BLaER1 treated with 17β-estradiol and CSF1 and Interleukin-3, amounts not matched to agents 10 nM and 100 nM (cell line): ENCODE results near the gene SPIRE2.
A peak's percentile ranks its signal among the peaks of the same experiment; 100 is the strongest.

Experiments used
- H3K27ac ChIP-seq, 11 experiments: shearing (Covaris generic); formaldehyde crosslinking; 2 replicates each; pipeline ENCODE4 v1.8.1; 2022
- H3K27me3 ChIP-seq, 11 experiments: shearing (Covaris generic); formaldehyde crosslinking; 2 replicates each; pipeline ENCODE4 v1.8.1; 2022
- H3K36me3 ChIP-seq, 11 experiments: shearing (Covaris generic); formaldehyde crosslinking; 2 replicates each; pipeline ENCODE4 v1.8.1; 2022
- H3K4me1 ChIP-seq, 10 experiments: shearing (Covaris generic); formaldehyde crosslinking; 2 replicates each; pipeline ENCODE4 v1.8.1; 2022
- H3K4me2 ChIP-seq, 11 experiments: shearing (Covaris generic); formaldehyde crosslinking; 2 replicates each; pipeline ENCODE4 v1.8.1; 2022
- H3K4me3 ChIP-seq, 10 experiments: shearing (Covaris generic); formaldehyde crosslinking; 2 replicates each; pipeline ENCODE4 v1.8.1; 2022
- H3K9ac ChIP-seq, 11 experiments: shearing (Covaris generic); formaldehyde crosslinking; 2 replicates each; pipeline ENCODE4 v1.8.1; 2022
- H3K9me3 ChIP-seq, 11 experiments: shearing (Covaris generic); formaldehyde crosslinking; replicated peaks in 1 of 11; 2 replicates each; pipeline ENCODE4 v1.8.1; 2022
- H4K20me1 ChIP-seq, 11 experiments: shearing (Covaris generic); formaldehyde crosslinking; 2 replicates each; pipeline ENCODE4 v1.8.1; 2022
- Cebpa-rat ChIP-seq, 11 experiments: shearing (Covaris generic); IDR thresholded peaks; 2 replicates each; pipeline ENCODE4 v1.8.1; 2022

SPIRE2 gene

DNA sequence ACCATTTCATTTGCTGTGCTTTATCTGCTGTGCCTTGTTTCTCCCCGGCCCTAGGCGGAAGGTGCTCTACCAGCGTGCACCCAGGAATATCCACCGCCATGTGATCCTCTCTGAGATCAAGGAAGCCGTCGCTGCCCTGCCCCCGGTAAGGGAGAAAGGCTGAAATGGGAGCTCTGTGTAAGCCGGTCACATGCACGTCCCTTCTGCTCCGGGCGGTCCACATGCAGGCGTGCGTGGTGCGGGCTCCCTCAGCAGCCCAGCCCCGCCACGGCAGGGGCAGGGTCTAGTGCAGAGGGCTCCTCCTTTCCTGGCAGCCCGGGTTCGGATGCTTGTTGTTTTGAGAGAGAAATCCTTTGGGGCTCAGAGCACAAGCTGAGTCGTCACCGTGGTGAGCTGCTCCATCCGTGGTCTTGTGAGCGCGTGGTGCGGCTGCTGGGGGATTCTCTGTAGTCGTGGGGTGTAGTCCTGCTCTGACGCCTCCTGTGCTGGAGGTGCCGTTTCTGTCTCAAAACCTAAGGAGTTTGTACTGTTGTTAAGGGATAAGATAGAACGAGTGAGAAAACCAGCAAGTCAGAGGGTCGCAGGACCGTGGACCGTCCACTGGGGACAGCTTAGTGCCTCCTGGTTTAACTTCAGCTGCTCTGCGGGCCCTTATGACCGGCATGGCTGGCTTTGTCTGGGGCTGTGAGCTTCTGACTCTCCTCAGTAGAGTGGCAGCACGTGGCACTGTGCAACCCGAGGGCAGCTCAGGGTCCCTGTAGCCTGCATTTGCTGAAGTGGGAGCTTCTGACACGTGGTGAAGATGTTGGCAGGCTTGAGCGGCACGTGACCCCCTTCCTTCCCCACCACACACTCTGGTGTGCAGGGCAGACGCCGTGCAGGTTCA lies 78.1 kb downstream of the SPIRE2 start:
- H4K20me1 ChIP-seq, result peaks cover 24 to 74% (median 62%) of the 10 kb centered on the region in 11 experiments; a peak in 19 of 22 replicates
- H3K9me3 ChIP-seq, result peaks cover 0 to 23% (median 13%) of the 10 kb centered on the region in 11 experiments; a peak in 17 of 22 replicates
- no peak overlapping the region for H3K4me3 ChIP-seq
- peak overlapping the region in 3 of 11 experiments; percentile 4 to 30 (median 29); a peak in 4 of 22 replicates for H3K4me2 ChIP-seq
- no peak overlapping the region for H3K9ac ChIP-seq
- H3K4me1 ChIP-seq, result peaks cover 7 to 40% (median 26%) of the 10 kb centered on the region in 10 experiments
- peaks cover 74 to 82% (median 78%) of the 10 kb centered on the region in 11 experiments for H3K36me3 ChIP-seq
- no peaks in the 10 kb centered on the region for H3K27me3 ChIP-seq
- TF ChIP-seq Cebpa-rat (IDR thresholded peaks at IDR 0.05), result no peak
- H3K27ac ChIP-seq, result peak overlapping the region in 3 of 11 experiments; percentile 10 to 36 (median 19); a peak in 2 of 22 replicates

DNA sequence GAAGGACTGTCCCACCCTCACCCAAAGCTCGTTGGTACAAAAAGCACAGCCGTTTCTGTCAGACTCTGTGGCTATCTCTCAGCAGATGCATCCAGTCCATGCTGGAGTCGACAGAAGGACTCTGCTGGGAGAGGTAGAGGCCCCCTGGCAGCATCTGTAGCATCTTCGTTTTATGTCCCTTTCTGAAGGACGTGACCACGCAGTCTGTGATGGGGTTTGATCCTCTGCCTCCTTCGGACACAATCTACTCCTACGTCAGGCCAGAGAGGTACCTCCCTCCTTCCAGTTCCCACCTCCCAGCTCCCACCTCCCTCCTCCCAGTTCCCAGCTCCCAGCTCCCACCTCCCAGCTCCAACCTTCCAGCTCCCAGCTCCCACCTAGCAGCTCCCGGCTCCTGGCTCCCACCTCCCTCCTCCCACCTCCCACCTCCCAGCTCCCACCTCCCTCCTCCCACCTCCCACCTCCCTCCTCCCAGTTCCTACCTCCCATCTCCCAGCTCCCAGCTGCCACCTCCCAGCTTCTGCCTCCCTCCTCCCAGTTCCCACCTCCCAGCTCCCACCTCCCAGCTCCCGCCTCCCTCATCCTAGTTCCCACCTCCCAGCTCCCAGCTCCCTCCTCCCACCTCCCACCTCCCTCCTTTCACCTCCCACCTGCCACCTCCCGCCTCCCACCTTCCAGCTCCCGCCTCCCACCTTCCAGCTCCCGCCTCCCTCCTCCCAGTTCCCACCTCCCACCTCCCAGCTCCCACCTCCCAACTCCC lies 79.0 kb downstream of the SPIRE2 start:
- Histone ChIP-seq H3K4me1 (peaks cover 9 to 42% (median 27%) of the 10 kb centered on the region in 10 experiments), H3K36me3 (peaks cover 80 to 90% (median 86%) of the 10 kb centered on the region in 11 experiments), H3K4me3 (no peak overlapping the region), H3K4me2 (no peak overlapping the region), H3K27me3 (no peaks in the 10 kb centered on the region), H3K9me3 (peaks cover 0 to 23% (median 13%) of the 10 kb centered on the region in 11 experiments; a peak in 17 of 22 replicates), H3K27ac (peak overlapping the region in 1 of 11 experiments; percentile 36; a peak in 1 of 22 replicates), H3K9ac (no peak overlapping the region), H4K20me1 (peaks cover 27 to 82% (median 70%) of the 10 kb centered on the region in 11 experiments; a peak in 19 of 22 replicates)
- no peak for TF ChIP-seq Cebpa-rat (IDR thresholded peaks at IDR 0.05)

GRCh38 chr16:89908236-89908635 lies 80.0 kb downstream of the SPIRE2 start:
- no peaks in the 10 kb centered on the region for H3K27me3 ChIP-seq
- peaks cover 0 to 23% (median 13%) of the 10 kb centered on the region in 11 experiments; a peak in 17 of 22 replicates for H3K9me3 ChIP-seq
- H3K4me2 ChIP-seq, result no peak overlapping the region
- no peak for TF ChIP-seq Cebpa-rat (IDR thresholded peaks at IDR 0.05)
- H3K9ac ChIP-seq, result no peak overlapping the region
- peaks cover 28 to 85% (median 73%) of the 10 kb centered on the region in 11 experiments; a peak in 19 of 22 replicates for H4K20me1 ChIP-seq
- peaks cover 17 to 52% (median 34%) of the 10 kb centered on the region in 10 experiments for H3K4me1 ChIP-seq
- H3K4me3 ChIP-seq, result no peak overlapping the region
- H3K27ac ChIP-seq, result no peak overlapping the region
- H3K36me3 ChIP-seq, result peaks cover 81 to 92% (median 88%) of the 10 kb centered on the region in 11 experiments

- TF ChIP-seq Cebpa-rat (IDR thresholded peaks at IDR 0.05), result no peak
- Histone ChIP-seq H3K27me3 (no peaks in the 10 kb centered on the region), H3K9me3 (peaks cover 0 to 23% (median 13%) of the 10 kb centered on the region in 11 experiments; a peak in 17 of 22 replicates), H3K4me2 (peak overlapping the region; percentile 0 to 71 (median 38); a peak in 16 of 22 replicates), H4K20me1 (peaks cover 24 to 78% (median 60%) of the 10 kb centered on the region in 11 experiments; a peak in 20 of 22 replicates), H3K4me1 (peaks cover 17 to 51% (median 34%) of the 10 kb centered on the region in 10 experiments), H3K36me3 (peaks cover 67 to 79% (median 75%) of the 10 kb centered on the region in 11 experiments), H3K27ac (peak overlapping the region in 5 of 11 experiments; percentile 12 to 53 (median 14); a peak in 7 of 22 replicates), H3K4me3 (no peak overlapping the region), H3K9ac (peak overlapping the region in 6 of 11 experiments; percentile 1 to 38 (median 10); a peak in 6 of 22 replicates)
These were observed 81.8 kb downstream of the SPIRE2 start for GRCh38 chr16:89909777-89910716.

GRCh38 chr16:89910717-89911354 lies 82.6 kb downstream of the SPIRE2 start:
- Histone ChIP-seq H3K27me3 (no peaks in the 10 kb centered on the region), H3K4me2 (no peak overlapping the region), H4K20me1 (peaks cover 24 to 75% (median 57%) of the 10 kb centered on the region in 11 experiments; a peak in 19 of 22 replicates), H3K36me3 (peaks cover 59 to 71% (median 67%) of the 10 kb centered on the region in 11 experiments), H3K4me3 (no peak overlapping the region), H3K9ac (0 out of 22 replicates have a peak overlapping the region, but pooled peaks of 3 of the 11 experiments have one; percentile 6 to 8 (median 7)), H3K9me3 (peaks cover 0 to 20% (median 13%) of the 10 kb centered on the region in 11 experiments; a peak in 17 of 22 replicates), H3K27ac (peak overlapping the region in 2 of 11 experiments; percentile 18 to 21; a peak in 3 of 22 replicates), H3K4me1 (peaks cover 17 to 51% (median 34%) of the 10 kb centered on the region in 10 experiments)
- TF ChIP-seq Cebpa-rat (IDR thresholded peaks at IDR 0.05), result no peak

- peaks cover 54 to 66% (median 61%) of the 10 kb centered on the region in 11 experiments for H3K36me3 ChIP-seq
- H3K9me3 ChIP-seq, result peaks cover 0 to 14% (median 8%) of the 10 kb centered on the region in 11 experiments; a peak in 17 of 22 replicates
- peaks cover 23 to 72% (median 52%) of the 10 kb centered on the region in 11 experiments; a peak in 19 of 22 replicates for H4K20me1 ChIP-seq
- no peak overlapping the region for H3K9ac ChIP-seq
- H3K27me3 ChIP-seq, result no peaks in the 10 kb centered on the region
- H3K4me2 ChIP-seq, result no peak overlapping the region
- H3K4me3 ChIP-seq, result no peak overlapping the region
- peaks cover 17 to 52% (median 35%) of the 10 kb centered on the region in 10 experiments for H3K4me1 ChIP-seq
- H3K27ac ChIP-seq, result no peak overlapping the region
- TF ChIP-seq Cebpa-rat (IDR thresholded peaks at IDR 0.05), result no peak
These were observed 83.1 kb downstream of the SPIRE2 start for GRCh38 chr16:89911375-89911774.

DNA sequence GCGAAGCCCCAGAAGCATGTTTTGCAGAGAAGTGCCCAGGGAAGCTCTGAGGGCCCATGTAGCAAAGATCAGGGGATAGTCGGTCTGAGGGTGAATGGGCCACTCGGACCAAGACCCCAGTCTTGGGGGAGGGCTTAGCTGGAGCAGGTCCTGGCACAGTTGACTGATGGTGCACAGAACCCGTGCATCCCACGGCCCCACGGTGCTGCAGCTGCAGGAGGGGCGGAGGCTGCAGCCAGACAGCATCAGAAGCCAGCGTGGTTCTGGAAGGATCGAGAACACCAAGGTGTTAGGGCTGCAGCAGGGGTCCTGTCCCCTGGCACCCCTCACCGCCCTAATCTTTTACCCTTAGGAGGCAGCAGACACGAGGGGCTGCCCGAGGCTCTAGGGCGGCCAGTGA lies 83.9 kb downstream of the SPIRE2 start:
- Histone ChIP-seq H3K9ac (0 out of 22 replicates have a peak overlapping the region, but pooled peaks of 1 of the 11 experiments have one; percentile 20), H3K4me3 (no peak overlapping the region), H3K27me3 (no peaks in the 10 kb centered on the region), H3K9me3 (peaks cover 0 to 7% (median 0%) of the 10 kb centered on the region in 11 experiments; a peak in 7 of 22 replicates), H3K36me3 (peaks cover 46 to 58% (median 54%) of the 10 kb centered on the region in 11 experiments), H3K27ac (no peak overlapping the region), H4K20me1 (peaks cover 16 to 66% (median 46%) of the 10 kb centered on the region in 11 experiments; a peak in 18 of 22 replicates), H3K4me2 (peak overlapping the region in 2 of 11 experiments; percentile 16 to 26; a peak in 3 of 22 replicates), H3K4me1 (peaks cover 20 to 60% (median 42%) of the 10 kb centered on the region in 10 experiments)
- TF ChIP-seq Cebpa-rat (IDR thresholded peaks at IDR 0.05), result no peak
